MG63 (cell line): ENCODE results near the gene FABP6. TPM values are rescaled to one million over a fixed set of nuclear protein-coding genes. Genes with fewer than 3 reads are reported as not detected.
A peak's percentile ranks its signal among the peaks of the same experiment; 100 is the strongest.
"Not testable (repeated sequence)": the region's sequence is repeated elsewhere in the genome, so short reads cannot be mapped to it uniquely, and the experiment has no call there.

Experiments used
- DNase-seq: peaks from one replicate; pipeline ENCODE4 v3.0.0-alpha.2; 2020
- H3K27me3 ChIP-seq: fragments of 250-450 bp; sonication (Bioruptor Pico); 2 replicates; pipeline ENCODE4 v1.5.1; 2020; ENCODE audit warnings: mild to moderate bottlenecking, moderate library complexity
- H3K36me3 ChIP-seq: fragments of 250-450 bp; sonication (Bioruptor Pico); 2 replicates; pipeline ENCODE4 v1.5.1; 2020; ENCODE audit warnings: mild to moderate bottlenecking, moderate library complexity
- H3K4me3 ChIP-seq: fragments of 250-450 bp; sonication (Bioruptor Pico); 2 replicates; pipeline ENCODE4 v1.5.1; 2020; ENCODE audit warnings: mild to moderate bottlenecking, moderate library complexity
- H3K9me3 ChIP-seq: fragments of 250-450 bp; sonication (Bioruptor Pico); 2 replicates; pipeline ENCODE4 v1.5.1; 2020; ENCODE audit warnings: mild to moderate bottlenecking, moderate library complexity
- total RNA-seq: library from RNA; depleted of rRNA; stranded (reverse); fragments of >200 nt; shearing (Covaris generic); gene quantifications from 2 replicates; pipeline ENCODE4 v1.2.3, GENCODE V29; 2014; ENCODE audit warnings: low replicate concordance; rRNA removed

FABP6 gene
- 2.6 and 3.9 TPM in 2 replicates for total RNA-seq

- no peaks in the 10 kb centered on the region for H3K36me3 ChIP-seq
- H3K4me3 ChIP-seq: no peak within 1 kb of the TSS
- no peak for DNase-seq
- H3K27me3 ChIP-seq: no peaks in the 10 kb centered on the region
- H3K9me3 ChIP-seq: peaks cover 3% of the 10 kb centered on the region; the same call in 1 of the 2 replicates
Observed at GRCh38 chr5:160229190-160229742, at the start of gene FABP6. Gene FABP6 (plus strand): TSS chr5:160229506. CDS start chr5:160229558, 52 bp downstream.

GRCh38 chr5:160180931-160181330 is 48.4 kb upstream of the FABP6 start:
- Histone ChIP-seq H3K27me3 (no peaks in the 10 kb centered on the region), H3K4me3 (no peak overlapping the region), H3K9me3 (no peaks in the 10 kb centered on the region), H3K36me3 (no peaks in the 10 kb centered on the region)
- DNase-seq: no peak

- no peaks in the 10 kb centered on the region for H3K27me3 ChIP-seq
- H3K9me3 ChIP-seq: no peaks in the 10 kb centered on the region
- DNase-seq: no peak
- H3K36me3 ChIP-seq: no peaks in the 10 kb centered on the region
- H3K4me3 ChIP-seq: no peak overlapping the region
Observed at GRCh38 chr5:160181965-160182622, 47.2 kb upstream of the FABP6 start.

- DNase-seq: peak; percentile 54
- Histone ChIP-seq H3K4me3 (no peak overlapping the region), H3K9me3 (no peaks in the 10 kb centered on the region), H3K27me3 (no peaks in the 10 kb centered on the region), H3K36me3 (no peaks in the 10 kb centered on the region)
Observed at GRCh38 chr5:160183075-160183474, 46.2 kb upstream of the FABP6 start.

- H3K36me3 ChIP-seq: no peaks in the 10 kb centered on the region; the same call in 1 of the 2 replicates
- H3K9me3 ChIP-seq: no peaks in the 10 kb centered on the region
- H3K27me3 ChIP-seq: no peaks in the 10 kb centered on the region
- no peak overlapping the region for H3K4me3 ChIP-seq
- DNase-seq: no peak
Observed at GRCh38 chr5:160185626-160186360, 43.5 kb upstream of the FABP6 start.

GRCh38 chr5:160186480-160186879 is 42.8 kb upstream of the FABP6 start:
- Histone ChIP-seq H3K9me3 (no peaks in the 10 kb centered on the region), H3K4me3 (no peak overlapping the region), H3K27me3 (no peaks in the 10 kb centered on the region), H3K36me3 (no peaks in the 10 kb centered on the region; the same call in 1 of the 2 replicates)
- DNase-seq: no peak

GRCh38 chr5:160187091-160187490 is 42.2 kb upstream of the FABP6 start:
- DNase-seq: no peak
- Histone ChIP-seq H3K36me3 (no peaks in the 10 kb centered on the region; the same call in 1 of the 2 replicates), H3K4me3 (no peak overlapping the region), H3K27me3 (no peaks in the 10 kb centered on the region), H3K9me3 (no peaks in the 10 kb centered on the region)

- H3K27me3 ChIP-seq: no peaks in the 10 kb centered on the region
Observed at GRCh38 chr5:160188141-160189015, 40.9 kb upstream of the FABP6 start.

GRCh38 chr5:160192424-160192823 is 36.9 kb upstream of the FABP6 start:
- H3K9me3 ChIP-seq: no peaks in the 10 kb centered on the region
- no peak for DNase-seq
- H3K27me3 ChIP-seq: no peaks in the 10 kb centered on the region
- no peaks in the 10 kb centered on the region; the same call in 1 of the 2 replicates for H3K36me3 ChIP-seq
- H3K4me3 ChIP-seq: no peak overlapping the region

More at GRCh38 chr5:160188141-160189015, 40.9 kb upstream of the FABP6 start:
- Histone ChIP-seq H3K9me3 (no peaks in the 10 kb centered on the region), H3K4me3 (peak overlapping the region; percentile 33), H3K36me3 (no peaks in the 10 kb centered on the region; the same call in 1 of the 2 replicates)
- peak; percentile 75 for DNase-seq

- not testable (repeated sequence) for DNase-seq, H3K9me3 ChIP-seq, H3K4me3 ChIP-seq, H3K36me3 ChIP-seq, H3K27me3 ChIP-seq
Observed at GRCh38 chr5:160193076-160193475, 36.2 kb upstream of the FABP6 start.

- not testable (repeated sequence) for H3K36me3 ChIP-seq, H3K27me3 ChIP-seq, H3K9me3 ChIP-seq, H3K4me3 ChIP-seq, DNase-seq
Observed at GRCh38 chr5:160193790-160194189, 35.5 kb upstream of the FABP6 start.

- H3K27me3 ChIP-seq: no peaks in the 10 kb centered on the region
- DNase-seq: no peak
- no peaks in the 10 kb centered on the region for H3K36me3 ChIP-seq
- no peak overlapping the region for H3K4me3 ChIP-seq
- no peaks in the 10 kb centered on the region for H3K9me3 ChIP-seq
Observed at GRCh38 chr5:160197341-160198144, 31.8 kb upstream of the FABP6 start.

GRCh38 chr5:160198146-160198545 is 31.2 kb upstream of the FABP6 start:
- Histone ChIP-seq H3K36me3 (no peaks in the 10 kb centered on the region), H3K27me3 (no peaks in the 10 kb centered on the region), H3K9me3 (no peaks in the 10 kb centered on the region), H3K4me3 (no peak overlapping the region)
- DNase-seq: no peak

GRCh38 chr5:160198841-160199409 is 30.4 kb upstream of the FABP6 start:
- Histone ChIP-seq H3K9me3 (no peaks in the 10 kb centered on the region), H3K27me3 (no peaks in the 10 kb centered on the region), H3K36me3 (no peaks in the 10 kb centered on the region), H3K4me3 (no peak overlapping the region)
- no peak for DNase-seq

- Histone ChIP-seq H3K9me3 (no peaks in the 10 kb centered on the region), H3K27me3 (no peaks in the 10 kb centered on the region), H3K4me3 (no peak overlapping the region), H3K36me3 (no peaks in the 10 kb centered on the region)
- DNase-seq: peak; percentile 72
Observed at GRCh38 chr5:160199410-160199911, 29.8 kb upstream of the FABP6 start.
